HG03135 (cell line): Measurements from ENCODE around the gene FOXN3.

ENCODE experiments used
- ATAC-seq: cut with Tn5 transposase; IDR thresholded peaks from one replicate; pipeline ENCODE4 v1.9.1; 2021; ENCODE audit warnings: mild to moderate bottlenecking, moderate library complexity; ENCODE audit not compliant: unreplicated experiment

The FOXN3 gene

DNA sequence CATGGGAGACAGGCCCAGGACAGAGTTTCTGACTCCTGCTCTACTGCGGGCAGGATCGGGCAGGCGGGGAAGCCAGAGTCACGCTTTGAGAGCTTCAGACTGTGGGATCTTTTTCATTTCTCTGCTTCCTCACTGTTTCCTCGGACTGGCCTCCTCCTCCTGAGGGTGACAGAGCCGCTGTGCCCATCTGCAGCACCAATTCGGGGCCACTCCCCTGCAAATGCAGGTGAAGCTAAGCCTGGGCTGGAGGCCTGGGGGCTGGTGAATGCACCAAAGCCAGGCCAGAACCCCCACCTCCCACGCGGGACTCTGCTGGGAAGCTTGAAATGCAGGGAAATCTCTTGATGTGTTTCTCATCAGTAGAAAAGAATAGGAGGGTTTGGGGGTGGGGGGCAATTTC, 77.5 kb downstream of the FOXN3 start:
- no peak for ATAC-seq

DNA sequence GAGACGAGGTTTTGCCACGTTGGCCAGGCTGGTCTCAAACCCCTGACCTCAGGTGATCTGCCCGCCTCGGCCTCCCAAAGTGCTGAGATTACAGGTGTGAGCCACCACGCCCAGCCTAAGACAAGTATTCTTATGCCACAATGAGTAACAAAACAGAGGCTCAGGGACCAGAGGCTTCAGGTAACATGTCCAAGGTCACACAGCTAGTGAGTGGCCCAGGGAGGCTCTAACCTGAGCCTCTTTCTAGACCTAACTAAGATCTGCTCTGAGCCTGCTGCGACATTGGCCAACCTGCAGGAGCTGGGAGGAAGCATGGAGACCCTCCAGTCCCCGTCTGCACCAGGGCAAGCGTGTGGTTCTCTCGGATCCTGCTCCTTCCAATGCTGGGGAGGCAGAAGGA, 77.9 kb downstream of the FOXN3 start:
- ATAC-seq = no peak

DNA sequence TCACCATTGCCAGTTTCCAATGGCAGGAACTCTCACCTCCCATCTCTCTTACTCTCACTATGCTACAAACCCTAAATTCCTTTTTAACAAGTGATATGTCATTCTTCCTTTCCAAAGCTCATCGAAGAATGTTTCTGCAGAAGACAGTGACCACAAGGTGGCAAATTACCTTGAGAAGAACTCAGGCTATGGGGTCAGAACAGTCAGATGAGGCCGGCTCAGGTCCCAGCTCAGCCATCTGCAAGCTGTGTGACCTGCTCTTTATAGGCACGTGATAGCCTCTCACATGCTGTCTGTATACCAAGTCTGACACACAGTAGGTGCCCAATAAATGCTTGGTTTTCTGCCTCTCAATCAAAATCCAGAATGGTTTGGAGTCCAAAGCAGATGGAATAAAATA, 80.7 kb downstream of the FOXN3 start:
- no peak for ATAC-seq

DNA sequence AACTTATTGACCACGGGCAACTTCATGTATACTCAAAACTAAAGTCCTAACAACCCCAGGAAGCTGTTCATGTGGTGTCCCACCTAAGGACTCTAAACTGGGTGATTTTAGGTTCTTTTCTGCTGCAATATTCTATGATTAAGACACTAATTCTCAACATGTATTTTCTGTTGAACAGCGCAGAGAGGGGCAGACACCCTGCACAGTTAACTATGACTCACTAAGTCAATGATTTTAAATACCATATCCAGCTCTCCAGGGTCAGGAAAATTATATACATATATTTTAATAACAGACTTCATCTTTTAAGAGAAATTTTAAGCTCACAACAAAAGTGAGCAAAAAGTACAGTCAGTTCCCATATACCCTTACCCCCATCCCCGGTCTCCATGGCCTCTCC, 85.0 kb downstream of the FOXN3 start:
- no peak for ATAC-seq

DNA sequence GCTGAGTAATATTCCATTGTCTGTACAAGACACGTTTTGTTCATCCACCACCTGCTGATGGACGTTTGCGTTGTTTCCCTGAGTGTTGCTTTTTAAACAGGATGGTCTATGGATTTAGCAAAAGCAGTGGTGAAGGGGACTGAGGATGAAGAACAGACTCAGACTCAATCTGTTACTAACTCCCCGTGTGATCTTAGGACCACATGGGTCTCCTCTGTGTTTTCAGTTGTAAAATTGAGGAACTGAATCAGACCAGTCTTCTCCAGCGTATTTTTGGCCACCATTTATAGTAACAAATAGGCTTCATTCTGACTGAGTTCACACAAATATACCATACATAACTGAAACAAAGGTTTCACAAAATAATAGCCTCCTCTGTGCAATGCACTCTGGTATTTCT, 85.6 kb downstream of the FOXN3 start:
- ATAC-seq = peak; percentile 82

DNA sequence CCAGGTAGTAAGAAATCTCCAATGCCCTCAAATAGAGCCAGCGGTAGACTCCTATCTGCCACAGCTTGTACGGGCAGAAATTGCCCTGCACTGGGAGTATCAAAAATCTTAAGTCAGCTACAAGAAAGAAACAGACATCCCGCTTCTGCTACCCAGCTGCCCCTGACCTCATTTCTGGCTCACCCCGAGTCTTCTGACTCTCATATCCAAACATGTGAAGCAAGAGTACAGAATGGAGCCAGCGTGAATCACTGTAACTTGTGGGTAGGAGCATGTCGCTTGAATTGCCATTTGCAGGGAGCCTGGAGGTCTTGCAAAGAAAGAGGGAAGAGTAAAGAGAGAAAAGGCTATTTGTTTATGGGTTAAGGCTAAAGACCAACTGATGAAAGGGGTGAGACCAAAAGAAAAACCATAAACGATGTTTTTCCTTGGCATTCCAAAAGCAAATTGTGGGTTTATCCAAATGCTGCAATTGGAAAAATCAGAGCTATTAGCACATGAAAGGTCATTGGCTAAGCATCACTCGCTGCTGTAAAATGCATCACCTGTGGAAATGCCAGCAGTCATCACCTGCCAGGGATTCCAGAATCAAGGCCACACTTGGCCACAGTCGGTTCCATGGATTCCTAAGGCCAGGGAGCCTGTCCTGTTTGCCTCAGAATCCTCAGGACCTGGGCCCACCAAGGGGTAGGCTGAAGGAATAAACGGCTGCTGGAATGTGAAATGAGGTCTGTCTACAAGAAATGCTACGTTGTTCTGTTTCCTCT, 86.6 kb downstream of the FOXN3 start:
- no peak for ATAC-seq

DNA sequence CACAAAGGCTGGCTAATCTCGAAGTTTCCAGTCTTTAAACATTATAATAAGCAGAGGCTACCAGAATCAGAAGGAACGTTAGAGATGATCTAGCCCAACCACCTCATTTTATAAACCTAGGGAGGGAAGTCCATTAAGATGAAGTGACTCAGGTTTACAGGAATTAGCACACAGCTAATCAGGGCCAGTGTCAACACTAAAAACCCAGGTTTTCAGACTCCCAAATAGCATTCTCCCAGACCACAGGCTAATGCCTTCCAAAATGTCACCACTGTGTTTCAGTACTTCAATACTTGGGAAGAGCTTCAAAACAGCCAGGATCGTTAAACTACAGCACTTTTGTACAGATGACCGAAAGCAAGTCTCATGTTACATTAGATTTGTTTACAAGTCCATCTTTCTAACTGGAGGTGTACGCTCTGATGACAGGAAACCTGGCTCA, 89.2 kb downstream of the FOXN3 start:
- ATAC-seq = no peak

DNA sequence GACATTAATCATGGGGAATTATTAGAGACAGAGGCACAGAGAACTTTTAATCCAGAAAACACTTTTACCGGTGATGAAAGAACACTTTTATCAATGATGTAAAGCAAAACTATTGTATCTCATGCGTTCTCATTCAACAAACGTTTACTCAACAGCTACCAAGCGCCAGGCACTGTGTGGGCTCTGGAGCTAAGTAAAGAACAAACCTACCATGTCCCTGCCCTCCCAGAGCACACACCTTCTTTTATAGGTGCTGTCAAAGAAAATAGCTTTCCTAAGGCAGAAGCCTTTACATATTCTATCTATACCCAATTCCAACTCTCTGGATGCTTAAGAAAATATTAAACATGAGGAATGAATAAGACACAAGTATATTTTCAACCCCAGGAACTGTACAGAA, 91.1 kb downstream of the FOXN3 start:
- ATAC-seq = no peak

DNA sequence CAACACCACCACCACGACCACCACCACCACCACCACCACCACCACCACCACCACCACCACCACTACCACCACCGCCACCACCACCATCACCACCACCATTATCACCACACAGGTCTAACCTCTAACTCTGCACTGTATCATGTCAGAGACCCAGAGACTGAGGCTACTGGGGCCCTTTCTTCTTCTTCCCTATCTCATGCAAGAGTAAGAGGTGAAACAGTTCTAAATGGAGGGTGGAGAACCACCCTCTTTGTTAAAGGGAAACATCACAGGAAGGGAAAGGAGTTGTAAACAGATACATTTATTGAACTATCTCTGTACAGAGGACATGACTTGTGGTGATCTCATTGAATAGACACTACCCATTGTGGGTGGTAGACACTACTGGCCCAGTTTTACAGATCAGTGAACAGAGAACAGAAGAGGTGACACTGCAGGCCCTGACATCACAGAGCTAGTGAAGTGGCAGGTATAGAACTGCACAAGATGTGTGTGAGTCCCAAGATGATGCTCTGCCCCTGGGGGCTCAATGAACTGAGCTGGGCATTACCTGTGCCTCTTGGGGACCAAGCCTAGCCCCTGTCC, 91.6 kb downstream of the FOXN3 start:
- no peak for ATAC-seq

DNA sequence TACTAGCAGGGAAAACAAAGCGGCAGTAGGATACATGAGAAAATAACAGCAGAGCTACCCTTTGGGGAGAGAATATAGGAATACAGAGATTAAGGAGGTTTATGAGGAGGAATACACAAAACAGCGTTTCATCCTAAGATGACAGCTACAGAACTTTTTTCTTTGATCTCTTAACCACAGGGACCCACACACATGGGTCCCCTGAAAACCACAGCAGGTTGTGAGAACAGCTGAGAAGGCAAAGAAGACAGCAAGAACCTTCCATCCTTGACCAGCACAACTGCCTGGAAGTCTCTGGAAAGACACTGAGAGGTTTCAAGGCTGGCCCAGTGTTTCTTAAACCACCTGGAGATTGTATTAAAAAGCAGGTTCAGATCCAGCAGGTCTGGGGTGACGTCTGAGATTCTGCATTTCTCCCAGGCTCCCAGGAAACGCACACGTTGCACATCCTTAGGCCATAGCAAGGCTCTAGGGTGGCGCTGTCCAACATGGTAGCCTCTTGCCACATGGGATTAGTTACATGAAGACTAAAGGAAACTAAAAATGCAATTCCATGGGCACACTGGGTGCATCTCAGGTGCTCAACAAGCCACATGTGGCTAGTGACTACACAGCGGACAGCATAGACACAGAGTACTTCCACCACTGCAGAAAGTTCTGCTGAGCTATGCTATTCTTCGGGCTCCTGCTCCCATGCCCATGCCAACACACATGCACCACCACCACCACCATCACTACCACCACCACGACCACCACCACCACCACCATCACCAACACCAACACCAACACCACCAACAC, 92.3 kb downstream of the FOXN3 start:
- peak; percentile 58 for ATAC-seq

DNA sequence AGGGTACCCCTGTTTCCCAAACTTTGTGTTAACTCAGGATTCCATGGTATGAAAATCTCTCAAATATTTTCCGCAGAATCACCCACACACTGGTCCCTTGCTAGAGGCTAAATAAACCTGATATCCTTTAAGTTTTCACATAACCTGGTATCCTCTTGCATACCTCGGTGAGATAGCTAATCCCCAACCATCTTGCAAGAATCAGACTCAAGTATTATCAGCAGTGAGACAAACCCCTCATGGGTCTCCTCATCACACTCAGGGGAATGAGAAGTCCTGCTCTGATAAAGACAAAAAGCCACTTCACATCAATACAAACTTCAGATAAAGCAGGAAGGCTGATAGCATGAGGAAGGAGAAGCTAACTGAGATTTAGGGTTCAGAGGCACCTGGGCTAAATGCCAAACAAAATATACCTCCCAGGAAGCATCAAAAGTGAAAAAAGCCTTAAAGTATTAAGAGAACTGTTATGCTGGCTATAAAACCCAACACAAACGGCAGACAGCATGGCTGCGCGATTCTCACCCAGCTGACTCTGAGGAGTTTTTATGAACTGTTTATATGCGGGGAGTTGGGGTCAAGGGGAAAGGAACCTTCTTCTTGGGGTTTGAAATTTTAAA, 96.5 kb downstream of the FOXN3 start:
- ATAC-seq = no peak

DNA sequence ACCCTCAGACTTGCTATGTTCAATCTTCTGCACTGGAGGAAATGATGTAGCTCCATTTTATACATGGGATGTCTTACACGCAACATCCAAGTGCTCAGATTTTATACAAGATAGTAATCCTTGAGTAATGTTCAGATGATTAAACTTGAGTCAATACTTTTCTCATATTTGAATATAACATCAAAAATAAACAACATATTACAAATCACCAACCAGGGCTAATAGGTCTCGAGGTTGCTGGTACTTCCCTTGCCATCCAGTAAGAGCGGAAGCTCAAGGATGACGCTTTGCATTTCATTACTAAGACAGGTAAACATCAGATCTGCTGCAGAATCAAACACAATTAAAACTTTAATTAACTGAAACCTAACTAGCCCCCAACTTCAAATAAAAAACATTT, 97.3 kb downstream of the FOXN3 start:
- no peak for ATAC-seq

DNA sequence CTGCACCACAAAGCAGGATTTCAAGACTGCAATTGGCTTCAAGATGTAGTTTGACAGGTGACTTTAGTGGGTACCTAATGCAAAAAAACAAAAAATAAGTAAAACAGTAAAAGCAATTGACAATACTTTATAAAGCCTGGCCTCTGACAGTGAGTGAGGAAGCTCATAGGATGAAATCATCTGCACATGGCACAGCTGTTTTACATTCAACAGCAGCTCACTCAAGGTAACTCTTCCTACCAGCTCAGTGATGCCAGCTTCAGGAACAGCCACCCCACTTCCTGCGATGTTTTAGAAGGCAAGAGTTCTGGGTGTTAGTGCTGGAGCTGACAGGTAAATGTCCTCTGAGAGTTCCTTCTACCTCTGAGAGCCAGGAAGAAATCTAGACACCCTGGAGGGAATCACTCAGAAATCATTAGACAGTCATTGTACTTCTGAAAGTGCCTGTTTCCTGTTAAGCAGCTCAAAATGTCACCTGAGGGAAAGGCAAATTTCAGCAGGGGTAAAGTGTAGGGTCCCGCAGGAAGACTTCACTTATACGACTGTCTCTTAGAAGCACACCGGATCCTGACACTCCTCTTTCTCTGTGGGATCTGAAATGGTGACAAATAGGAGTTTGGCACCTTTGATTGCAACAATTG, 99.9 kb downstream of the FOXN3 start:
- peak; percentile 89 for ATAC-seq

DNA sequence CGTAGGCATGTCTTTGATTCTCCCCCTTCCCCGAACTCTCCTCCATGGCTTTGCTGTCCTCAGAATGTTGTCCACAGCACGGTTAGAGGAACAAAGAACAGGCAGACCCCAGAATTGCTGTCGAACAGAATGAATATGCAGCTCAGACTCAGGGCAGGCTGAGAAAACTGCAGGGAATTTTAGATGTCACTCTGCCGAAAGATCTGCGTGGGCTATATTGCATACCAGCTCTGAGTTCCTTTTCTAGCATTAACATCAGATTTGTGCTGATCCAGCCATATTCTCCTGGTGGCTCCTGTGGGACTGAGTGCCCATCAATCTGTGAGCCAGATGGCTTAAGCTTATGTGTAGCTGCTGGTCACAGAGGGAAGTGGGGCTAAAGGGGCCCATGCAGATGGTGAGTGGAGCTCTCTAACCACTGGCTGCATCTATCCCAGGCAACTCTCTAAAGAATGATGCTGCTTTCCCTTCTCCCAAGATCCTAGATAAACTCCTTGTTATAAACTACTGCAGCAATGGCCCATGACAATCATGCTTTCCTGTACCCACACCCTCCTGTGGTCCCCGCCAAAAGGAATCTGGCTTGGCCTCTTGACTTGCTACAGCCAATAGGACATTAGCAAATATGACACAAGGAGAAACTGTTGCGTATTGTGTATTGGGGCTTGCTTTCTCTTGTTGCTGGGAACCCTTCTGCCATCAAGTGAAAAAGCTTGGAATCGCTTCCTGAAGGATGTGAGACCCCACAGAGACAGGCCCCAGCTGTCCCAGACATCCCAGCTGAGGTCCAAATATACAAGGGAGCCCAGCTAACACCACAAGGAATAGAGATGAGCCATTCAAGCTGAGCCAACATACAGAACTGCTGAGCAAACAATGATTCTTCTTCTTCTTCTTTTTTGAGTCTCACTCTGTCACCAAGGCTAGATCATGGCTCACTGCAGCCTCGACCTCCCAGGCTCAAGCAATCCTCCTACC, 101.3 kb downstream of the FOXN3 start:
- ATAC-seq = no peak

DNA sequence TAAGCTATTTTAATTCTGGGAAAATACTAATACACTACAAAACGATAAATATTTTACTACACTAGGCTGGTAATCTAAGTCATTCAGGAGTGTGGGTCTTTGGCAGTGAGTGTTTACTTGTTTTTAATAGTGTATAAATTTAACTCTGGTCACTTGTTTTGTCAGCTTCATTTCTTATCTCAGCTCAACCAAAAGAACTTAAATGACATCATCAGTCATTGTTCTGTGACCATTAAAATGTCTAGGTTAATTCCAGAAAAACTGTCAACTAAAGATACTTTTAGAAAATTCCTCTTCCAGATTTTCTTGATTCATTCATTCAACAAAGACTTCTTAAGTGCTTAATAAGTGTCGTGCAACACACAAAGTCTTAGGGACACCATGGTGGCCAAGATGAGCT, 102.8 kb downstream of the FOXN3 start:
- ATAC-seq = no peak

DNA sequence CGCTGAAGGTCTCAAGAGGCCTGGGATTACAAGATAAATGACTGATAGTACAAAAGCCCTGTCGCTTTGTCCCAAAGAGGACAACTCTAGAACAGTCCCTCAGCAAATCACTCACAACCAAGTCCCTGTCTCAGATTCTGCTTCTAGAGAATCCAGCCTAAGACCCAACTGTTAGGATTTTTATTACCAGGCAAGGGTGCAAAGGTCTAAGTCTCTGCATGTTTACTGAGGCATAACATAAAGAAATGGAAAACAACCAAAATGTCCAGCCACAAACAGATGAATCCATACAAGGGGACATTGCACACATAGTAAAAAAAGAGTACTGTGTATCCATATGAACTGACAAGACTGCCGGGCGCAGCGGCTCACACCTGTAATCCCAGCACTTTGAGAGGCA, 104.1 kb downstream of the FOXN3 start:
- ATAC-seq = no peak

DNA sequence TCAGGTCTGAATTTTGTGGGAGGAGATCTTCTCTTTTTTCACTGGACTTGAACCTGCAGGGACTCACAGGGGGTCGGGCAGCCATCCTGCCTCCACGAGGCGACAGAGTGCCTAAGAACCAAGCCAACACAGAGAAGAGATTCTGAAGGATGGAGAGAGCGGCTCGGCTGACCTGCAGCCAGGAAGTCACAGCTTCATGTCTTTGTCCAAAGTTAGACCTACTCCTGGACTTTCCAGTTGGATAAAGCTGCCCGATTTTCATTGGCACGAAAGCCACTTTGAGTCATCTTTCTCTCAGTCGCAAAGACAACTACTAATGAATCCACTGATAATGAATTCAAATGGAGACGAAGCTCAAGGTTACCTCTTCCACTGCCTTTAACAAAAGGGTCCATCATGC, 106.8 kb downstream of the FOXN3 start:
- no peak for ATAC-seq

DNA sequence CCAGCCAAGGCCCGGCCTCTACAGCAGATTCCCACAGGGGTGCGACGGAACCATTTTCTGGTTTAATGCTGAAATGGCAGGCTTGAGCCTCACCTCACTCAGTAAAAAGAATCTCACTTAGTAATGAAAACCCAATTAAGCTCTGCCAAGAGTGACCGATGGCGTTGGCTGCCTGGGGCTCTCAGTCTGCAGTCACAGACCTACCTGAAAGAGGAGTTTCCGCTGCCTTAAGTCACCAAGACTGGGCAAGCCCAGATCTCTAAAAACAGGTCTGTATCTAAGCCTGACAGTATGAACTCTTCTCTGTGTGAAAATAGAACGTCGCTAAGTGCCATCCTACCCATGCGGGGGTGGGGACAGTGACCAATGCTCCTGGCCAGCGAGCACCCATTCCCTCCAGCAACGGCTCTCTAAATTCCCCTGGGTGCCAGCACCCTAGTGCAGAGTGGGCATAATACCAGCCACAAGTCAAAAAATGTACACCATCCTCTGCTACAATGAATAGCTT, 107.3 kb downstream of the FOXN3 start:
- no peak for ATAC-seq

DNA sequence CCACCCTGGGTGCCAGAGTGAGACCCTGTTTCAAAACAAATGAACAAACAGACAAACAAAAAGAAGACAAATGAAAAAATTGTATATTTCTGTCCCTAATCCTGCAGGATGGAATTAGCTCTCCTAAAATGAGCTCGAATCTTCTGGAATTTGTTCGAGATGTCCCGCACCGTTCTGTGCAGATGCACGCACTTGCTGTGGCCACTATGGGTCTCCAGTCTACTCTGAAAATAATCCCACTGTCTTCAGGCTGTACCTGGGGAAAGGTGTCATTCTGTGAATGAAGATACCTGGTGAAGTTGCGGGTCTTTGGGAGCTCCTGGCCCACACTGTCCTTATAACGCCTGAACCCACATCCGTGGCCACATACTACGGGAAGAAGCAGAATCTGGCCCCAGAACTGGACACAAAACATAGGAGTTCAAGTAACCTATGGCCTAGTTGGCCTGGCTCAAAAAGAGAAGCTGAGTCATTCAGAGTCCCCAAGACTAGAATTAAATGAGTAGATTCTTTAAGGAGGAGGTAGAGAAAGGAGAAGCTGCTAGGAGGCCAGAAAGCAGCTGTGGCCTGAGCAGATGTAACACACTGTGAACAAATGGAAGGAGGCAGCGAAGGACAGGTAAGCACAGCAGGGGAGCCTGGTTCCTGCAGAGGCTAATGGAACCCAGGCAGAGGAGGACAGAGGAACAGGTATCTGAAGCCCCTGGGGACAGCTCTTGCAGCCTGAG, 108.6 kb downstream of the FOXN3 start:
- no peak for ATAC-seq
